Activated naive CD8-positive, alpha-beta T cell (primary cell): ENCODE measurements around the gene HLA-DPA1.
"Not testable (repeated sequence)": the region's sequence is repeated elsewhere in the genome, so short reads cannot be mapped to it uniquely, and the experiment has no call there.

Experiments used
- H3K27ac Mint-ChIP-seq: one replicate; pipeline ENCODE4 v1.8.0; 2021; ENCODE audit warnings: mixed read lengths
- H3K27me3 Mint-ChIP-seq: one replicate; pipeline ENCODE4 v1.8.0; 2021; ENCODE audit warnings: mixed read lengths
- H3K36me3 Mint-ChIP-seq: one replicate; pipeline ENCODE4 v1.8.0; 2021; ENCODE audit warnings: mixed read lengths
- H3K4me1 Mint-ChIP-seq: one replicate; pipeline ENCODE4 v1.8.0; 2021; ENCODE audit warnings: low read depth, mixed read lengths
- H3K4me3 Mint-ChIP-seq: one replicate; pipeline ENCODE4 v1.8.0; 2021; ENCODE audit warnings: mild to moderate bottlenecking, mixed read lengths
- H3K9me3 Mint-ChIP-seq: one replicate; pipeline ENCODE4 v1.8.0; 2021; ENCODE audit warnings: low read depth, mixed read lengths

Gene HLA-DPA1

DNA sequence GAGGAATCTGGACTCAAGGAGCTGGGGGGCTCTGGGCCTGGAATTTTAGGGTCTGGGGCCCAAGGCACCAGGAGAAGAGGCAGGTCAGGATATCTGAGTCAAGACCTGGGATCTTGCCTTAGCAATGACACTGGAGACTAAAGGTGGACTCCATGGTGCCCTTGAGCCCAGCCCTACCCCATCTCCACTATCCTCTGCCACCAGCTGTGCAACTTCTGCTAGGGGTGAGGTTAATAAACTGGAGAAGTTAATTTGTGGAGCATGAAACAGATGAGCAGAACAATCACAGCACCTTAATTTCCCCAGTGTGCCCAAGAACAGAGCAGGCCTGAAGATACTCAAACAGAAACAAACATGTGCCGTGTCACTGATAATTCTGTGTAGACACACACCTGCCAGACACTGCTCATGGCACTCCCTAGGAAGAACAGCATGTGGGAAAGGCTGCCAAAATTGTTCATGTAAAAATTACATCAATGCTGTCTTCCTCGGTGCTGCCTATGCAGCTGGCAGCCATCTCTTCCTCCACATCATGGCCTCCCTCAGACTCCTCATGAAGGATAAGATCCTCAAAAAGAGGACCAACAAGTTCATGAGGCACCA lies 5.6 kb upstream of the HLA-DPA1 start:
- Mint-ChIP-seq H3K9me3 (no peaks in the 10 kb centered on the region), H3K4me1 (peaks cover 57% of the 10 kb centered on the region), H3K27ac (no peak overlapping the region), H3K36me3 (peaks cover 4% of the 10 kb centered on the region), H3K27me3 (no peaks in the 10 kb centered on the region), H3K4me3 (no peak overlapping the region)

DNA sequence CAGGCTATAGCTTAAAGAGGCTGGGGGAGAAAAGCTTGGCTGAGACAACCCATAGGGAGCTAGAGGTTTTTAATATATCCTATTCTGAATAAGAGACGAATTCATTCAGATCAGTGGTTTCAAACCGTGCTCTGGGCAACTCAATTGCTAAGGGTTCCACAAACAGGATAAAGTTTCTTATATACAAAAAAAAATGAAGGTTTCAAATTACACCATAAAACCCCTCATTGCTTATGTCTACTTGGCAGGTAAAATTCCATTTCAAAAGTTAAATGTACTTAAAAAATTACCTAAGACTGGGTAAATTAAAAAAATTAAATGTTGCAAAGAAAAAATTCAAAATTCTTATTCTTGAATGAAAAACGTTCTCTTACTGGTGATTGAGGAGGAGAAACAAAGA lies 5.0 kb upstream of the HLA-DPA1 start:
- Mint-ChIP-seq H3K27me3 (no peaks in the 10 kb centered on the region), H3K9me3 (no peaks in the 10 kb centered on the region), H3K4me3 (no peak overlapping the region), H3K27ac (no peak overlapping the region), H3K4me1 (peaks cover 60% of the 10 kb centered on the region), H3K36me3 (peaks cover 4% of the 10 kb centered on the region)

DNA sequence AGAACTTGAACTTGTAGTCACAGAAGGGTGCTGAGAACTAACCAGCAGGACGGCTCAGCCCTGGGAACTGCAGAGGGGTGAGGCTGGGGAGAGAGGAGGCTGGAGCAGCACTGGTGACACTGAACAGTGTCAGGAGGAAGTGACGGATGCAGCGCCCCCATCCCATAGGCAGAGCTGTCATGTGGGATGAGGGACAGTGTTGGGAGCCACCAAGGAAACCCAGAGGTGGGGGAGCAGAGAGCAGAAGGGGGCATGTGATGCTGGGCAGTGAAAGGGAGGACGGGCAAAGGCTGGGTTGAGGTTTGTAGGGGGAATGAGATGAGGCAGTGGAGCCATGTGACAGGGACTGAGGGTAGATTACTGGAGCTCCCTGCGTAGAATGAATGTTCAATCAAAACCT lies 4.5 kb upstream of the HLA-DPA1 start:
- Mint-ChIP-seq H3K36me3 (peaks cover 4% of the 10 kb centered on the region), H3K4me1 (peaks cover 61% of the 10 kb centered on the region), H3K27me3 (no peaks in the 10 kb centered on the region), H3K9me3 (no peaks in the 10 kb centered on the region), H3K4me3 (peak overlapping the region; percentile 74), H3K27ac (no peak overlapping the region)

DNA sequence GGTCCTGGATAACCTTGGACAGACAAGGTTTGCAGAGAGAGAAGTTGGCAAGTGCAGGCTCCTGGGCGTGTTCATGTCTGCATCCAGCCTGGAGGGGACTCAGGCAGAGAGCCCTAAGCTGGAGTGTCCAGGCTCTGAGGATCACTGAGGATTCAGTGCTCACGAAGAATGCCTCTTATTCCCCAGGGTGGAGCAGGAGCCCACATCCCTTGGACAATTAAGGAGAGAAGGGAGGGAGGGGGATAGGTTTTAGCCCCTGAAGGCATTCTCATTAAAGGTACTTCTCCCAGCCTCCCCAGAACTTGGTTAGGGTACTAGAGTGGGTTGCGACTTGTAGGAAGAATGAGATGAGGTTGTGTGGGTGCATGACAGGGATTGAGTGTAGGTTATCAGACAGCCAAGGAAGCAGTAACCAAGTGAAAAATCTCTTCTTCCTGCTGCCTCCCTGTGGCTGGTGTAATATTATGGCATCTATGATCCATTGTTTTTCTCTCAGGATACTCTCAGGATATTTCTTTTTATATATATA lies 3.0 kb upstream of the HLA-DPA1 start:
- H3K27ac Mint-ChIP-seq = peak overlapping the region; percentile 46
- peaks cover 4% of the 10 kb centered on the region for H3K36me3 Mint-ChIP-seq
- H3K27me3 Mint-ChIP-seq = no peaks in the 10 kb centered on the region
- H3K4me1 Mint-ChIP-seq = peaks cover 66% of the 10 kb centered on the region
- H3K4me3 Mint-ChIP-seq = peak overlapping the region; percentile 83
- no peaks in the 10 kb centered on the region for H3K9me3 Mint-ChIP-seq

DNA sequence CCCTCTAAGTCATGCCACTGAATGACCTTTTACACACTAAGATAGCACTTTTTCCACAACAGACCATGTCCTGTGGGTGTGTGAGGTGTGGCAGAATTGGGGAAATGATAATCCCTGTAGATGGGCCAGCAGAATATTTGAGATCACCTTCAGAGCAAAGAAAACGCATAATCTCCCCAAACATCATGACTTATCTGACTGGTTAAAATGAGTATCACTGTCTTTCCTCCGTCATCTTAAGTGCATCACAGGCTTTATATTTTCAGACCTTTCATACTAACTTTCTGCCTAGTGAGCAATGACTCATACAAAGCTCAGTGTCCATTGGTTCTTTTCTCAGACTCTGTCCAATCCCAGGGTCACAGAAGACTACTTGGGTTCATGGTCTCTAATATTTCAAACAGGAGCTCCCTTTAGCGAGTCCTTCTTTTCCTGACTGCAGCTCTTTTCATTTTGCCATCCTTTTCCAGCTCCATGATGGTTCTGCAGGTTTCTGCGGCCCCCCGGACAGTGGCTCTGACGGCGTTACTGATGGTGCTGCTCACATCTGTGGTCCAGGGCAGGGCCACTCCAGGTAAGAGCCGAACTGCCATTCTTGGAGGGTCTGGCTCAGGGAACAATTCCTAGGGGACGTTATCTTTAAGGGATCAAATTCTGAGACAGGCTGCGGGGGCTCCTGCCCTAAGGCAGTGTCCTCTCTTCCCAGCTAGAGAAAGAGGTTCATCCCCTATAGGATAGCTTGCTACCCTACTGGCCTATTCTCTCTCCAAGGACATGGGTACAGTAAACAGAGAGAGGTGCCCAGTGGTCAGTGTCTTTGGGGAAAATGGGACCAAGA lies 2.3 kb upstream of the HLA-DPA1 start, which contains the start of gene HLA-DPB1:
HLA-DPB1 (plus strand) TSS at position 423 of the 838 bp plus-strand sequence; CDS start at position 475, 52 bp downstream.
- Mint-ChIP-seq H3K4me3 (peak within 1 kb of the TSS; percentile 83), H3K36me3 (peaks cover 2% of the 10 kb centered on the region), H3K9me3 (no peaks in the 10 kb centered on the region), H3K4me1 (peaks cover 61% of the 10 kb centered on the region), H3K27me3 (no peaks in the 10 kb centered on the region), H3K27ac (peak within 1 kb of the TSS; percentile 67)

DNA sequence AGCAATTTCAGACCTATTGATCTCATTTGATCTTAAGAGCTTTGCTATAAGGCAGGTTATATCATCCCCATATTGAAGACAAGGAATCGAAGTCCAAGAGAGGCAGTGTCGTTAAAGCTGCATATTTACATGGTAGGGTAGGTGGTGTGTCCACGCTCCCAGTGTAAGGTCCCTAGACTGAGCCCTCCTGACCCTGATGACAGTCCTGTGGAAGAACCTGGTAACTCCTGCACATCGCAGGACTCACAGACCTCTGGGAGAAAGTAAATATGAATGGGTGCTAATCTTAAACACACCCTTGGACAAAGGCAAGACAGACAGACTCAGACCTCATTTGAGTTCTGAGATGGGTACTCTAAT lies 1.7 kb upstream of the HLA-DPA1 start:
- Mint-ChIP-seq H3K4me1 (peaks cover 58% of the 10 kb centered on the region), H3K9me3 (no peaks in the 10 kb centered on the region), H3K4me3 (peak overlapping the region; percentile 83), H3K36me3 (peaks cover 2% of the 10 kb centered on the region), H3K27ac (peak overlapping the region; percentile 67), H3K27me3 (no peaks in the 10 kb centered on the region)

DNA sequence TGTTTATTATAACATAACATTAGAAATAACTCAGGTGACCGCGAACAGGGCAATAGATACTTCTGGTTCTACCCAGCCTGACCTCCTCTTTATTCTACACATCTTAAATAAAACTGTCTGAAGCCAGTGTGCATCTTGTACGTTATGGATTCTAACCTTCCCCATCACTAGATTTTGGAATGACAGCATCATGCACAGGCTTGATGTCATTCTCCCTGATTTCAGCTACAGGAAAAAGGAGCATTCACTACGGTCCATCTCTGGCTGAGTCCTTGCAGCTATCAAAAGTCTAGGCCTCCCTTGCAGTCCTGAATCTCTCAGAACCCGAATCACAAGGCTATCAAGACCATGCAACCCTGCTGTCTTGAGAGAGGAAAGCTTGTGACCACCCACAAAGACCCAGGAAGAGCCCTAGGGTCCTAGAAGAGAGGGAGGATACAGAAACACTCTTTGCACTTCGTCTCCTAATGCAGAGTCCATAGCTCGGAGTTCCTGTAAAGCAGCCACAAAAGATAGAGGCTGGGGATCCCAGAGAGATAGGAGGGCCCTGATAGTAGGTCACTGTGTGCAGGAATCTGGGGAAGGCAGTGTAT lies 845 bp downstream of the HLA-DPA1 start:
- Mint-ChIP-seq H3K27ac (no peak overlapping the region), H3K9me3 (no peaks in the 10 kb centered on the region), H3K27me3 (no peaks in the 10 kb centered on the region), H3K4me3 (no peak overlapping the region), H3K36me3 (no peaks in the 10 kb centered on the region), H3K4me1 (peaks cover 38% of the 10 kb centered on the region)

DNA sequence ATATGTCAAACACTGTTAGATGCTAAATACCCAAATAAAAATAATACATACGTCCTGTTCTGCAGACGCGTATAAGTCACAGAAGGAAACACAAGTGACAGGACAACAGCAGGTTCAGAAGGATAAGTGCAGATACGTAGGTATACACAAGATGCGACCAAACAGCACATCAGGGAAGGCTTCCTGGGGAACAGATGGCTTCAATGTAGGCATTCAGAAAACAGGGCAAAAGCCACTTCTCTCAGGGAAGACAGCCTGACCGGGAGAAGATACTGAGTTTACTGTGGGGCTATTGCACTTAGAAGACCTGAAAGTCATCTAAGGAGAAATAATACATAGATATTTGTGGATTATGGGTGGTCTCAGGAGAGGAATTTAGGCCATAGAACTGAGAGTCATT lies 1.9 kb downstream of the HLA-DPA1 start:
- no peaks in the 10 kb centered on the region for H3K27me3 Mint-ChIP-seq
- H3K4me1 Mint-ChIP-seq = peaks cover 30% of the 10 kb centered on the region
- no peak overlapping the region for H3K27ac Mint-ChIP-seq
- peaks cover 3% of the 10 kb centered on the region for H3K36me3 Mint-ChIP-seq
- H3K9me3 Mint-ChIP-seq = no peaks in the 10 kb centered on the region
- peak overlapping the region; percentile 1 for H3K4me3 Mint-ChIP-seq

DNA sequence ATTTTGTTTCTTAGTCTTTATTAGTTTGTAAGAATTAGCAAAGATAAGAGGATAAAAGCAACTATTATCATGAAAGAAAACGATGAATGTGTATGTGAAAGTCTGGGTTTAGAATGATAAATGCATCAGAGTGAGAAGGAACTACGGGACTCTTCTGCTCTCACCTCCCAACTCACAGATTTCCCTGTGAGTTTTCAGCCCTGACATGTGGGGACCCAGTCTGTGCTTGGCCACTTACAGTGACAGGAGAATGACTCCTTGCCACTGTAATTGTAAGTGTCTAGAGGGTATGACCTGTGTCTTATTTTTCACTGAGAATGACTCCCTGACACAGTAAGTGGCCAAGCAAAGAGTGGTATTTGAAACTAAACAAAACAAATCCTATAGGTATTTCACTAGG lies 2.5 kb downstream of the HLA-DPA1 start:
- Mint-ChIP-seq H3K27ac (no peak overlapping the region), H3K4me1 (peaks cover 25% of the 10 kb centered on the region), H3K9me3 (no peaks in the 10 kb centered on the region), H3K4me3 (no peak overlapping the region), H3K36me3 (peaks cover 5% of the 10 kb centered on the region), H3K27me3 (no peaks in the 10 kb centered on the region)

DNA sequence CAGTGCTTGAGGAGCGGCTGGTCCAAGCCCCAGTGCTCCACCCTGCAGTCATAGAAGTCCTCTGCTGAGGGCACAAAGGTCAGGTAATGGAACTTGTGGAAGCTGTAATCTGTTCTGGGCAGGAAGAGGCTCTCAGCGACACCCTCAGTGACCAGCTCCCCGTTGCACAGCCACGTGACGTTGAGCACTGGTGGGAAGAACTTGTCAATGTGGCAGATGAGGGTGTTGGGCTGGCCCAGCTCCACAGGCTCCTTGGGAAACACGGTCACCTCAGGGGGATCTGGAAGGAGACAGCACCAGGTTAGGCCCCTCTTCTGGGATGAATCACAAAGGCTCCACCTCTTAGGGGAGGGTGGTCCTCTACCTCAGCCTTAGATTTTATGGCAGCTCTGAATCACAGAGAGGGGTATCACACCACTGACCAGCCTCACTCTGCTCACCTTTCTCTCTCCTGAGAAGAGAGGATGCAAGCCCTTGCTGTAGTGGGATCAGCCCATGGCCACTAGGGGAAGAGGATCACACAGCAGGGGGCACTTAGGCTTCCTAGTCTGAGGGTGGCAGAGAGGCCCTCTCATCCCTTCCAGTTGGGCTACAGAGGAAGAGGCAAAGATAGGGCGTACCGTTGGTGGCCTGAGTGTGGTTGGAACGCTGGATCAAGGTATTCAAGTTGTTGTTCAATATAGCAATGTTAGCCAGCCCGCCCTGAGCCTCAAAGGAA lies 4.3 kb downstream of the HLA-DPA1 start:
- Mint-ChIP-seq H3K27me3 (no peaks in the 10 kb centered on the region), H3K4me3 (no peak overlapping the region), H3K9me3 (no peaks in the 10 kb centered on the region), H3K27ac (no peak overlapping the region), H3K4me1 (peaks cover 17% of the 10 kb centered on the region), H3K36me3 (peaks cover 9% of the 10 kb centered on the region)

DNA sequence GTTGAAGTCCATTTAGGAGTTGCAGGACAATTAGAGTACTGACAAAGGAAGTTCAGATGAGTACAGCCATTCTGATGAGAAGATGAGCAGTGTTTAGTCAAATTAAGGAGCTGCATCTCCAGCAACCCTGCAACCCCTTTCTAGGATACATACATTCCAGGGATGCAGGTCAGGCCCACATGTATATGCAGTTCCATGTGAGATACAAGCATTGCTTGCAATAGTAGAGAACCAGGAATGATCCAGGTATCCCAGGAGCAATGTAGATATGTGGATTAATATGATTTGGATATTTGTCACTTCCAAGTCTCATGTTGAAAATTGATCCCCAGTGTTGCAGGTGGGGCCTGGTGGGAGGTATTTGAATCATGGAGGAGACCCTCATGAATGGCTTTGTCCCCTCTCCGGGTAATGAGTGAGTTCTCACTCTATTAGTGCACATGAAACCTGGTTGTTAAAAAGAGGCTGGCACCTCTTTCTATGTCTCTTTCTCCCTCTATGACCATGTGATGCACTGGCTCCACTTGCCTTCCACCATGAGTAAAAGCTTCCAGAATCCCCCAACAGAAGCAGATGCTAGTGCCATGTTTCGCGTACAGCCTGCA lies 6.4 kb downstream of the HLA-DPA1 start:
- Mint-ChIP-seq H3K27me3 (no peaks in the 10 kb centered on the region), H3K36me3 (peaks cover 11% of the 10 kb centered on the region), H3K4me3 (no peak overlapping the region), H3K27ac (no peak overlapping the region), H3K4me1 (peaks cover 6% of the 10 kb centered on the region), H3K9me3 (no peaks in the 10 kb centered on the region)

DNA sequence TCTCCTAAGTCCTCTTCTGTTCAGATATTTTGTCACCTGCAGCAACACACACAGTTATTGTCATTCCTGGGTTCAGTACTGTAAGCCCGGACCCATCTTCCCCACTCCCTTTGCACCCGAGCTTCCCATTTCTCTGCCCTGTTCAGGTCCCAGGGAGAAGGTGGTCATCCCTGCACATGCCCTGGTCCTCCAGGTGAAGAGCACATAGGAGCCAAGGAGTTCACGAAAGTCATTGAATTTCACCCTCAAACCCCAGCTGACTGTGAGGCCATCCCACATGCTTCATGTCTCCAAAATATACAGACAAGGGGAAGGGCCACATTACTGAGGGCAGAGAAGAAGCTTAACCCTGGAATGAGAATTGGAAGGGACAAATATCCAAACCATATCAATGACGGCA lies 8.1 kb downstream of the HLA-DPA1 start:
- H3K4me1 Mint-ChIP-seq = no peaks in the 10 kb centered on the region
- no peaks in the 10 kb centered on the region for H3K9me3 Mint-ChIP-seq
- no peaks in the 10 kb centered on the region for H3K27me3 Mint-ChIP-seq
- H3K4me3 Mint-ChIP-seq = no peak overlapping the region
- no peak overlapping the region for H3K27ac Mint-ChIP-seq
- H3K36me3 Mint-ChIP-seq = peaks cover 11% of the 10 kb centered on the region

DNA sequence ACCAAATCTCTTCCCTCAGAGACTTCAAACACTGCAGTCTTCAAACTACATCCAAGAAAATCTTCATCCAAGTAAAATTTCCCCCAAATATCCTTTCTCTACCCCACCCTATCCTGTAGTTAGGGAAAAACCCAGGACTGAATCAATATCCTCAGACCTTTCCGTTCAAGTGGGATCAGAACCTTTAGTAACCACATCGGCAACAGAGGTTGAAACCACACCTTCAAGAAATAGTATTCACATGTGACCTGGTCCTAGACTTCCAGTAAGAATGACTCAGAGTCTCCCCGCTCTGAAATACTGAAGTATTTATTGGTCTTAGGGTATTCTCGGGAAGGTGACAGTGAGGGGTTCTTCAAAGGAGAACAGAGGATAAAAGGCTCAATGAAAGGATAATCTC lies 8.7 kb downstream of the HLA-DPA1 start:
- H3K27me3 Mint-ChIP-seq = no peaks in the 10 kb centered on the region
- peaks cover 11% of the 10 kb centered on the region for H3K36me3 Mint-ChIP-seq
- H3K4me1 Mint-ChIP-seq = no peaks in the 10 kb centered on the region
- no peak overlapping the region for H3K4me3 Mint-ChIP-seq
- no peaks in the 10 kb centered on the region for H3K9me3 Mint-ChIP-seq
- H3K27ac Mint-ChIP-seq = no peak overlapping the region

DNA sequence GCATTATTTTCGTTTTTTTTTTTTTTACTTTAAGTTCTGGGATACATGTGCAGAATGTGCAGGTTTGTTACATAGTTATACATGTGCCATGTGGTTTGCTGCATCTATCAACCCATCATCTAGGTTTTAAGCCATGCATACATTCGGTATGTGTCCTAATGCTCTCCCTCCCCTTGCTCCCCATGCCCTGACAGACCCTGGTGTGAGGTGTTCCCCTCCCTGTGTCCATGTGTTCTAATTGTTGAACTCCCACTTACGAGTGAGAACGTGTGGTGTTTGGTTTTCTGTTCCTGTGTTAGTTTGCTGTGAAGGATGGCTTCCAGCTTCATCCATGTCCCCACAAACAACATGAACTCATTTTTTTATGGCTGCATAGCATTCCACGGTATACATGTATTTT lies 10.0 kb downstream of the HLA-DPA1 start:
- not testable (repeated sequence) for H3K27ac Mint-ChIP-seq, H3K4me1 Mint-ChIP-seq, H3K4me3 Mint-ChIP-seq, H3K9me3 Mint-ChIP-seq, H3K27me3 Mint-ChIP-seq
- H3K36me3 Mint-ChIP-seq = peaks cover 11% of the 10 kb centered on the region
